K562 (cell line): ENCODE measurements around the gene DEPP1. TPM values are rescaled to one million over a fixed set of nuclear protein-coding genes. Genes with fewer than 3 reads are reported as not detected.

Source experiments
- CBX5 ChIP-seq: IDR thresholded peaks from 2 replicates; pipeline ENCODE4 v1.6.1; 2014; ENCODE audit warnings: low read depth, borderline replicate concordance
- CTBP1 ChIP-seq: fragments of 450-650 bp; IDR thresholded peaks from 2 replicates; pipeline ENCODE4 v1.6.1; 2016; ENCODE audit warnings: borderline replicate concordance
- EZH2 ChIP-seq: IDR thresholded peaks from 2 replicates; pipeline ENCODE4 v1.6.1; 2012; ENCODE audit warnings: low read depth, mild to moderate bottlenecking, inconsistent platforms, low read length, borderline replicate concordance
- KDM2B ChIP-seq: fragments of 250-450 bp; sonication (Bioruptor Pico); IDR thresholded peaks from 2 replicates; pipeline ENCODE4 v1.8.0; 2021; ENCODE audit warnings: mild to moderate bottlenecking, moderate library complexity
- NFRKB ChIP-seq: fragments of 450-650 bp; IDR thresholded peaks from 2 replicates; pipeline ENCODE4 v1.6.1; 2016; ENCODE audit warnings: low read depth
- OTX1 ChIP-seq: fragments of 450-650 bp; formaldehyde crosslinking; IDR thresholded peaks from 2 replicates; pipeline ENCODE4 v1.4.0; 2022; ENCODE audit warnings: mild to moderate bottlenecking
- RBBP5 ChIP-seq: fragments of 200-600 bp; sonication (generic); IDR thresholded peaks from 2 replicates; pipeline ENCODE4 v1.6.1; 2012; ENCODE audit warnings: borderline replicate concordance, mild to moderate bottlenecking, low read length, control low read depth, inconsistent platforms; ENCODE audit not compliant: insufficient read depth, poor library complexity, severe bottlenecking
- ZNF551 ChIP-seq: fragments of 250-450 bp; sonication (Bioruptor Pico); IDR thresholded peaks from 2 replicates; pipeline ENCODE4 v1.5.0; 2021; ENCODE audit warnings: mild to moderate bottlenecking, moderate library complexity
- polyA plus RNA-seq, 8 experiments: library from polyadenylated mRNA; depleted of rRNA in 4 of 8; stranded (reverse) in 5 of 8; unstranded in 3 of 8; fragments of >200 nt; fragmentation: Nextera tagmentation in 2 of 8; fragmentation: Illumina TruSeq in 1 of 8; extraction: Ambion mirVana in 2 of 8; extraction: Trizol in 1 of 8; gene quantifications; 2 replicates each; pipeline versions ENCODE4 v1.2.1 to v1.2.3, GENCODE V29; 2011 to 2014; ENCODE audit warnings: inconsistent platforms in 1 of 8, missing spikeins in 1 of 8
- total RNA-seq, 7 experiments: library from RNA; depleted of rRNA in 6 of 7; stranded (reverse); fragments of >200 nt in 6 of 7; fragmentation: Illumina TruSeq in 2 of 7; extraction: Trizol in 2 of 7; gene quantifications; 2 replicates each; pipeline versions ENCODE4 v1.2.1 to v1.2.3, GENCODE V29; 2011 to 2021; ENCODE audit warnings: low replicate concordance in 1 of 7
- TF ChIP-seq, protein P1 (sequence below): fragments of 250-450 bp; sonication (Bioruptor Pico); IDR thresholded peaks from 2 replicates; pipeline ENCODE4 v1.5.0; 2022; ENCODE audit warnings: mild to moderate bottlenecking
- TF ChIP-seq, protein P2 (sequence below): IDR thresholded peaks from 3 replicates; pipeline ENCODE4 v1.6.1; 2011; ENCODE audit warnings: borderline replicate concordance, mild to moderate bottlenecking, moderate library complexity; ENCODE audit not compliant: insufficient read length; ENCODE audit errors: extremely low read depth
- TF ChIP-seq, protein P3 (sequence below): fragments of 450-650 bp; IDR thresholded peaks from 2 replicates; pipeline ENCODE4 v1.6.1; 2017; ENCODE audit warnings: mild to moderate bottlenecking, moderate library complexity

Gene DEPP1
- total and polyA plus RNA-seq, 9 of the 15 experiments (the other 6 are each of a cell fraction or from before 2014, with no cell fraction given): 0.04 to 0.54 (median 0.20) TPM; not detected in 1

DNA sequence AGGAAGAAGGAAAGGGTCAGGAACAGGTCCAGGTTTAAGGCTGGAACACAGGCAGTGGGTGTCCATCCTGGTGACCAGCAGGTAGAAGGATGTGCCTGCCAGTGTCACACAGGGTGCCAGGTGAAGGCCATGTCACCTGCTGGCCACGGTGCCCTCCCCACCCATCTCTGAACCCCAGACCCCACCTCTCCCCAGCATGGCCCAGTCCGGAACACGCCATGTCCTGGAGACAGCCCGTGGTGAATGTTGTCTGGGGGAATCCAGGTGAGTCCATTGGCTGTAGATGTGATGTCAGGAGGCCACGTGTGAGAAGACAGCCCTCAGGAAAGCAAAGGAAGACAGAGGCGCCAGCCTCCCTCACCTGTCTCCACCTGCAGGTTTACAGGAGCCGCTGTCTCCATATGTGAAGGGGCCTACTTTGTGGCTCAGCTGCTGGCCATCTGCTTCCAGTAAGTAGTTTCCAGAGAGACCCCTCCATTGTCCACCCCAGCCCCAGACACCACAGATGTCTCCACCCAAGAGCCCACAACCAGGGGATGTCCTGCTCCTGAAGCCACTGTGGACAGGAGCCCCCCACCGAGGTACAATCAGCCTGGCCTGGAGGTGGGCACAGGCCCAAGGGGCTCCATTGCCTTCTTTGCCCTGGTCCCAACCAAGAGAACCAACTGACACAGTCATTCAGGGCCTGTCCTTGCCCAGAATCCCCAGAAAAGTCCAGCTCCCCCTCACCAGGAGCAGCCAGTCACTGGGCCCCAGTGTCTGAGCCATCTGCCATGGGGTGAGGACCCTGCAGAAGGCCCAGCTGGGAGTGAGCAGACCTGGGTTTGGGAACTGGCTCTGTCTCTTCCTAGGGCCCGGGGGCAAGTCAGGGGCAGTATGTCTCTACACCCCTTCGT, 46.7 kb downstream of the DEPP1 start (continued):
- TF ChIP-seq, protein P1, sequence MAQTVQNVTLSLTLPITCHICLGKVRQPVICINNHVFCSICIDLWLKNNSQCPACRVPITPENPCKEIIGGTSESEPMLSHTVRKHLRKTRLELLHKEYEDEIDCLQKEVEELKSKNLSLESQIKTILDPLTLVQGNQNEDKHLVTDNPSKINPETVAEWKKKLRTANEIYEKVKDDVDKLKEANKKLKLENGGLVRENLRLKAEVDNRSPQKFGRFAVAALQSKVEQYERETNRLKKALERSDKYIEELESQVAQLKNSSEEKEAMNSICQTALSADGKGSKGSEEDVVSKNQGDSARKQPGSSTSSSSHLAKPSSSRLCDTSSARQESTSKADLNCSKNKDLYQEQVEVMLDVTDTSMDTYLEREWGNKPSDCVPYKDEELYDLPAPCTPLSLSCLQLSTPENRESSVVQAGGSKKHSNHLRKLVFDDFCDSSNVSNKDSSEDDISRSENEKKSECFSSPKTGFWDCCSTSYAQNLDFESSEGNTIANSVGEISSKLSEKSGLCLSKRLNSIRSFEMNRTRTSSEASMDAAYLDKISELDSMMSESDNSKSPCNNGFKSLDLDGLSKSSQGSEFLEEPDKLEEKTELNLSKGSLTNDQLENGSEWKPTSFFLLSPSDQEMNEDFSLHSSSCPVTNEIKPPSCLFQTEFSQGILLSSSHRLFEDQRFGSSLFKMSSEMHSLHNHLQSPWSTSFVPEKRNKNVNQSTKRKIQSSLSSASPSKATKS: no peak
- no peak for TF ChIP-seq NFRKB
- TF ChIP-seq CBX5: no peak
- TF ChIP-seq CTBP1: no peak
- no peak for TF ChIP-seq KDM2B (CRISPR knock-in tag)
- TF ChIP-seq, protein P2, sequence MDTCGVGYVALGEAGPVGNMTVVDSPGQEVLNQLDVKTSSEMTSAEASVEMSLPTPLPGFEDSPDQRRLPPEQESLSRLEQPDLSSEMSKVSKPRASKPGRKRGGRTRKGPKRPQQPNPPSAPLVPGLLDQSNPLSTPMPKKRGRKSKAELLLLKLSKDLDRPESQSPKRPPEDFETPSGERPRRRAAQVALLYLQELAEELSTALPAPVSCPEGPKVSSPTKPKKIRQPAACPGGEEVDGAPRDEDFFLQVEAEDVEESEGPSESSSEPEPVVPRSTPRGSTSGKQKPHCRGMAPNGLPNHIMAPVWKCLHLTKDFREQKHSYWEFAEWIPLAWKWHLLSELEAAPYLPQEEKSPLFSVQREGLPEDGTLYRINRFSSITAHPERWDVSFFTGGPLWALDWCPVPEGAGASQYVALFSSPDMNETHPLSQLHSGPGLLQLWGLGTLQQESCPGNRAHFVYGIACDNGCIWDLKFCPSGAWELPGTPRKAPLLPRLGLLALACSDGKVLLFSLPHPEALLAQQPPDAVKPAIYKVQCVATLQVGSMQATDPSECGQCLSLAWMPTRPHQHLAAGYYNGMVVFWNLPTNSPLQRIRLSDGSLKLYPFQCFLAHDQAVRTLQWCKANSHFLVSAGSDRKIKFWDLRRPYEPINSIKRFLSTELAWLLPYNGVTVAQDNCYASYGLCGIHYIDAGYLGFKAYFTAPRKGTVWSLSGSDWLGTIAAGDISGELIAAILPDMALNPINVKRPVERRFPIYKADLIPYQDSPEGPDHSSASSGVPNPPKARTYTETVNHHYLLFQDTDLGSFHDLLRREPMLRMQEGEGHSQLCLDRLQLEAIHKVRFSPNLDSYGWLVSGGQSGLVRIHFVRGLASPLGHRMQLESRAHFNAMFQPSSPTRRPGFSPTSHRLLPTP: no peak
- TF ChIP-seq EZH2: no peak
- no peak for TF ChIP-seq OTX1 (CRISPR knock-in tag)
- no peak for TF ChIP-seq RBBP5
- TF ChIP-seq ZNF551 (CRISPR knock-in tag): no peak
- TF ChIP-seq, protein P3, sequence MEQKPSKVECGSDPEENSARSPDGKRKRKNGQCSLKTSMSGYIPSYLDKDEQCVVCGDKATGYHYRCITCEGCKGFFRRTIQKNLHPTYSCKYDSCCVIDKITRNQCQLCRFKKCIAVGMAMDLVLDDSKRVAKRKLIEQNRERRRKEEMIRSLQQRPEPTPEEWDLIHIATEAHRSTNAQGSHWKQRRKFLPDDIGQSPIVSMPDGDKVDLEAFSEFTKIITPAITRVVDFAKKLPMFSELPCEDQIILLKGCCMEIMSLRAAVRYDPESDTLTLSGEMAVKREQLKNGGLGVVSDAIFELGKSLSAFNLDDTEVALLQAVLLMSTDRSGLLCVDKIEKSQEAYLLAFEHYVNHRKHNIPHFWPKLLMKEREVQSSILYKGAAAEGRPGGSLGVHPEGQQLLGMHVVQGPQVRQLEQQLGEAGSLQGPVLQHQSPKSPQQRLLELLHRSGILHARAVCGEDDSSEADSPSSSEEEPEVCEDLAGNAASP: no peak
